H1 (cell line): ENCODE measurements around the gene SLC39A11. TPM values are rescaled to one million over a fixed set of nuclear protein-coding genes. Genes with fewer than 3 reads are reported as not detected.

ENCODE experiments used
- CHD7 ChIP-seq: fragments of 300-600 bp; sonication (generic); IDR thresholded peaks from 2 replicates; pipeline ENCODE4 v1.7.1; 2012; ENCODE audit warnings: low read length, moderate library complexity, mild to moderate bottlenecking, inconsistent platforms; ENCODE audit not compliant: insufficient replicate concordance
- JUND ChIP-seq: IDR thresholded peaks from 2 replicates; pipeline ENCODE4 v1.6.1; 2011; ENCODE audit warnings: mild to moderate bottlenecking, improper control_type of control experiment, low read length
- PHF8 ChIP-seq: fragments of 200-600 bp; sonication (generic); conservative IDR thresholded peaks from 2 replicates; pipeline ENCODE4 v1.7.1; 2012; ENCODE audit warnings: low read depth, mild to moderate bottlenecking, inconsistent platforms, low read length, moderate library complexity
- RNF2 ChIP-seq: fragments of 200-900, 300-1000 bp; sonication (generic); IDR thresholded peaks from 2 replicates; pipeline ENCODE4 v1.7.1; 2016; ENCODE audit warnings: borderline replicate concordance, low read depth, mild to moderate bottlenecking, antibody characterized with exemption, low read length; ENCODE audit not compliant: poor library complexity, severe bottlenecking; ENCODE audit errors: missing control alignments
- USF2 ChIP-seq: IDR thresholded peaks from 2 replicates; pipeline ENCODE4 v1.6.1; 2011; ENCODE audit warnings: low read length, improper control_type of control experiment
- polyA plus RNA-seq, 7 experiments: library from polyadenylated mRNA; depleted of rRNA in 3 of 7; stranded (reverse) in 5 of 7; unstranded in 2 of 7; fragments of >200 nt in 5 of 7; fragments of 200-250 nt in 2 of 7; gene quantifications; 1 replicate in 5 of 7; 2 replicates in 1 of 7; 4 replicates in 1 of 7; pipeline versions ENCODE4 v1.2.1 to v1.2.3, GENCODE V29; 2011 to 2013; ENCODE audit warnings: missing spikeins in 2 of 7, mixed read lengths in 2 of 7
- total RNA-seq: library from RNA; stranded (reverse); fragmentation: NEBNext Ultra II Directional; extraction: Animal tissue kit (Norgen Biotek cat#: 25700); gene quantifications from 2 replicates; pipeline ENCODE4 v1.2.1, GENCODE V29; 2021

SLC39A11 gene
- total and polyA plus RNA-seq, 2 of the 8 experiments (the other 6 are each of a cell fraction or from before 2014, with no cell fraction given), result 12.2 to 19.6 TPM

DNA sequence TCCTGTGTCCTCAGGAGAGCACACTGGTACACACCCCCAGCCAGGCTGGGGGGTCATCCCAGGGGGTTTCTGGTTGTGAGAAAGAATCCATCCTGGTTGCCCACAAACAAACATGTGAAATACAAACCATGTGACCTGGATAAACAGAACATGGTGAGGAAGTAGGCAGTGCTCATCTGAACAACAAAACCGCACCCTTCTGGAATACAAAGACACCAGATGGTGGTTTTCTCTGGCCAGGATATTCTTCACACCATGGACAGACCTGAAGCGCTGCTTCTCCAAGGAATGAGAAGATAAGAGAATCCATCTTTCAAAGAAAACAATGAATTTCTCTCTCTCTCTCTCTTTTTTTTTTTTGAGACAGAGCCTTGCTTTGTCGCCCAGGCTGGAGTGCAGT is 302.3 kb downstream of the SLC39A11 start (continued):
- TF ChIP-seq CHD7, result no peak
- no peak for TF ChIP-seq RNF2
- TF ChIP-seq USF2, result no peak
- no peak for TF ChIP-seq JUND
- no peak for TF ChIP-seq PHF8
